Hepatocyte (in vitro differentiated cells): ENCODE results near the gene PIAS1. TPM values are rescaled to one million over a fixed set of nuclear protein-coding genes. Genes with fewer than 3 reads are reported as not detected.

ENCODE experiments used
- DNase-seq: peaks from one replicate; pipeline ENCODE4 v3.0.0-alpha.2; 2016; ENCODE audit warnings: low spot score
- H2AFZ ChIP-seq: fragments of 200-600 bp; sonication (generic); 2 replicates; pipeline ENCODE4 v1.6.0; 2016; ENCODE audit warnings: antibody characterized with exemption, mild to moderate bottlenecking
- H3K27ac ChIP-seq: fragments of 200-600 bp; sonication (generic); 2 replicates; pipeline ENCODE4 v1.5.1; 2016; ENCODE audit warnings: mild to moderate bottlenecking
- H3K27me3 ChIP-seq: fragments of 200-600 bp; sonication (generic); 2 replicates; pipeline ENCODE4 v1.6.1; 2016
- H3K36me3 ChIP-seq: fragments of 200-600 bp; sonication (generic); replicated peaks from 2 replicates; pipeline ENCODE4 v1.5.1; 2016; ENCODE audit warnings: low read depth; ENCODE audit not compliant: insufficient read depth
- H3K4me1 ChIP-seq: fragments of 200-600 bp; sonication (generic); 2 replicates; pipeline ENCODE4 v1.5.1; 2016; ENCODE audit warnings: mild to moderate bottlenecking, moderate library complexity; ENCODE audit not compliant: insufficient read depth
- H3K4me2 ChIP-seq: fragments of 200-600 bp; sonication (generic); 2 replicates; pipeline ENCODE4 v1.6.0; 2016
- H3K4me3 ChIP-seq: fragments of 200-600 bp; sonication (generic); 2 replicates; pipeline ENCODE4 v1.5.1; 2016; ENCODE audit warnings: mild to moderate bottlenecking
- H3K79me2 ChIP-seq: fragments of 200-600 bp; sonication (generic); 2 replicates; pipeline ENCODE4 v1.6.0; 2017; ENCODE audit warnings: mild to moderate bottlenecking
- H3K9me2 ChIP-seq: fragments of 200-600 bp; sonication (generic); replicated peaks from 2 replicates; pipeline ENCODE4 v1.6.0; 2017; ENCODE audit warnings: mild to moderate bottlenecking; ENCODE audit not compliant: insufficient read depth
- H3K9me3 ChIP-seq: fragments of 200-600 bp; sonication (generic); 2 replicates; pipeline ENCODE4 v1.5.1; 2016; ENCODE audit warnings: low read depth, mild to moderate bottlenecking
- H4K20me1 ChIP-seq: fragments of 200-600 bp; sonication (generic); 2 replicates; pipeline ENCODE4 v1.6.0; 2016; ENCODE audit warnings: mild to moderate bottlenecking; ENCODE audit not compliant: insufficient read depth, poor library complexity, severe bottlenecking
- CTCF ChIP-seq: fragments of 200-600 bp; sonication (generic); IDR thresholded peaks from 2 replicates; pipeline ENCODE4 v1.5.1; 2016; ENCODE audit warnings: antibody characterized with exemption, mild to moderate bottlenecking; ENCODE audit not compliant: poor library complexity
- EZH2 ChIP-seq: fragments of 200-600 bp; sonication (generic); IDR thresholded peaks from 2 replicates; pipeline ENCODE4 v1.6.1; 2016; ENCODE audit warnings: antibody characterized with exemption, mild to moderate bottlenecking, borderline replicate concordance
- EZH2phosphoT487 ChIP-seq: fragments of 200-600 bp; sonication (generic); IDR thresholded peaks from one replicate; pipeline ENCODE4 v1.6.1; 2018; ENCODE audit warnings: antibody characterized with exemption, mild to moderate bottlenecking, low read depth, moderate library complexity; ENCODE audit not compliant: unreplicated experiment, severe bottlenecking
- WGBS: methylation state at CpG from one replicate; pipeline ENCODE4 v1.1.6; 2016; ENCODE audit warnings: low lambda C conversion rate; ENCODE audit errors: missing lambda C conversion rate; 5-methylcytosine and 5-hydroxymethylcytosine counted together
- polyA plus RNA-seq: library from polyadenylated mRNA; unstranded; fragments of >200 nt; fragmentation: Nextera tagmentation; extraction: Ambion mirVana; gene quantifications from 2 replicates; pipeline ENCODE4 v1.2.1, GENCODE V29; 2016
- total RNA-seq: library from RNA; depleted of rRNA; stranded (reverse); fragments of >200 nt; gene quantifications from 2 replicates; pipeline ENCODE4 v1.2.3, GENCODE V29; 2014

Gene PIAS1
- total and polyA plus RNA-seq, 2 experiments from 2014 or later: 22.6 to 45.4 TPM

DNA sequence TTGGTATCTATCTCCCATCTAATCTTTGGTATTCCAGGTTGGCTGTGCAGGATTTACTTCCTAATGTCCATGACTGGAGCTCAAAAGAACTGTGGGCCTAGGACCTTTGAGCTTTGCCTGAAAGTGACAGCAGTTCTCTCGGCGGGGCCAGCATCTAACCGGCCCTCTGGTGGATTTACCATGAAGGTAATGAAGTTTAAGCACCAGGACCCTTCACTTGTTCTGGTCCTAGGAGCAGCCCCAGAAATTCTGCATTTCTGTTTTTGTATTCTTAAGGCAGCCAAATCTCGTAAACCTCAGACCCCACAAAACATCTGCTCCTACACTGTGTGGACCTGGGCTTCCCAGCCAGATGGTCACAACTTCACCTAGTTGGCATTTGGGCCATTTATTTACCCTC, 138.0 kb downstream of the PIAS1 start:
- H3K36me3 ChIP-seq: no peaks in the 10 kb centered on the region
- no peaks in the 10 kb centered on the region for H3K27me3 ChIP-seq
- peak; percentile 5 for DNase-seq
- H2AFZ ChIP-seq: no peak overlapping the region
- H3K79me2 ChIP-seq: peaks cover 4% of the 10 kb centered on the region
- H3K9me3 ChIP-seq: no peaks in the 10 kb centered on the region
- TF ChIP-seq EZH2phosphoT487: no peak
- no peak for TF ChIP-seq CTCF
- no peak for TF ChIP-seq EZH2
- no peaks in the 10 kb centered on the region for H3K9me2 ChIP-seq
- peak overlapping the region; percentile 57 for H3K27ac ChIP-seq
- H4K20me1 ChIP-seq: no peaks in the 10 kb centered on the region
- WGBS: 85% methylated on average over 4 of the region's 4 CpGs
- no peak overlapping the region for H3K4me2 ChIP-seq
- peaks cover 9% of the 10 kb centered on the region for H3K4me1 ChIP-seq
- no peak overlapping the region for H3K4me3 ChIP-seq

- Histone ChIP-seq H3K36me3 (no peaks in the 10 kb centered on the region), H3K27ac (peak overlapping the region; percentile 57)
- 81% methylated on average over 5 of the region's 5 CpGs for WGBS
Observed at GRCh38 chr15:68192804-68193486, 138.8 kb downstream of the PIAS1 start.

GRCh38 chr15:68195336-68196112, 141.4 kb downstream of the PIAS1 start:
- H2AFZ ChIP-seq: no peak overlapping the region
- H3K27me3 ChIP-seq: no peaks in the 10 kb centered on the region
- H3K4me1 ChIP-seq: peaks cover 10% of the 10 kb centered on the region
- no peaks in the 10 kb centered on the region for H3K9me2 ChIP-seq
- H3K4me2 ChIP-seq: no peak overlapping the region
- H3K27ac ChIP-seq: peak overlapping the region; percentile 27
- DNase-seq: no peak
- H3K9me3 ChIP-seq: no peaks in the 10 kb centered on the region
- H3K36me3 ChIP-seq: no peaks in the 10 kb centered on the region
- H4K20me1 ChIP-seq: peaks cover 4% of the 10 kb centered on the region
- H3K79me2 ChIP-seq: peaks cover 8% of the 10 kb centered on the region
- H3K4me3 ChIP-seq: no peak overlapping the region
- WGBS: 91% methylated on average over 8 of the region's 8 CpGs
- no peak for TF ChIP-seq CTCF
- TF ChIP-seq EZH2: no peak
- no peak for TF ChIP-seq EZH2phosphoT487

More at GRCh38 chr15:68192804-68193486, 138.8 kb downstream of the PIAS1 start:
- no peak for TF ChIP-seq CTCF
- no peak for TF ChIP-seq EZH2phosphoT487
- no peak for TF ChIP-seq EZH2
- Histone ChIP-seq H4K20me1 (no peaks in the 10 kb centered on the region), H3K4me2 (no peak overlapping the region), H3K79me2 (peaks cover 4% of the 10 kb centered on the region), H3K4me3 (no peak overlapping the region), H3K4me1 (peaks cover 6% of the 10 kb centered on the region), H3K9me2 (no peaks in the 10 kb centered on the region), H2AFZ (no peak overlapping the region), H3K27me3 (no peaks in the 10 kb centered on the region), H3K9me3 (no peaks in the 10 kb centered on the region)
- peak; percentile 5 for DNase-seq
